HG03045 (cell line): ENCODE results near the gene ESPNL.
A peak's percentile ranks its signal among the peaks of the same experiment; 100 is the strongest.

Experiments used
- ATAC-seq: cut with Tn5 transposase; IDR thresholded peaks from one replicate; pipeline ENCODE4 v1.9.1; 2021; ENCODE audit warnings: mild to moderate bottlenecking, moderate library complexity; ENCODE audit not compliant: unreplicated experiment

The ESPNL gene

GRCh38 chr2:238097988-238098871, 1.9 kb upstream of the ESPNL start:
- peak; percentile 44 for ATAC-seq

GRCh38 chr2:238098901-238099713, 1.0 kb upstream of the ESPNL start:
- no peak for ATAC-seq

- no peak for ATAC-seq
These were observed 459 bp upstream of the ESPNL start for GRCh38 chr2:238099714-238100048.

- ATAC-seq = no peak
These were observed 956 bp downstream of the ESPNL start for GRCh38 chr2:238100821-238101771.

GRCh38 chr2:238101891-238102841, 2.0 kb downstream of the ESPNL start:
- ATAC-seq = no peak

GRCh38 chr2:238102865-238103264, 2.7 kb downstream of the ESPNL start:
- ATAC-seq = no peak

GRCh38 chr2:238103465-238104225, 3.5 kb downstream of the ESPNL start:
- no peak for ATAC-seq

- ATAC-seq = no peak
These were observed 4.1 kb downstream of the ESPNL start for GRCh38 chr2:238104226-238104690.

- ATAC-seq = no peak
These were observed 4.7 kb downstream of the ESPNL start for GRCh38 chr2:238104691-238105371.

- ATAC-seq = no peak
These were observed 5.6 kb downstream of the ESPNL start for GRCh38 chr2:238105506-238106338.

GRCh38 chr2:238106339-238106697, 6.2 kb downstream of the ESPNL start:
- ATAC-seq = no peak

GRCh38 chr2:238106698-238107524, 6.8 kb downstream of the ESPNL start:
- peak; percentile 22 for ATAC-seq

- ATAC-seq = peak; percentile 78
These were observed 7.6 kb downstream of the ESPNL start for GRCh38 chr2:238107525-238108422.

- no peak for ATAC-seq
These were observed 8.5 kb downstream of the ESPNL start for GRCh38 chr2:238108423-238109183.

- no peak for ATAC-seq
These were observed 13.5 kb downstream of the ESPNL start for GRCh38 chr2:238113611-238114010.
